Brain microvascular endothelial cell (primary cell): Measurements from ENCODE around the gene PNP.
"Not testable (repeated sequence)": the region's sequence is repeated elsewhere in the genome, so short reads cannot be mapped to it uniquely, and the experiment has no call there.

Experiments
- DNase-seq: peaks from one replicate; pipeline ENCODE4 v3.0.0-alpha.2; 2020
- H3K27ac ChIP-seq: fragments of 250-450 bp; sonication (Bioruptor Pico); 2 replicates; pipeline ENCODE4 v1.5.1; 2020; ENCODE audit warnings: mild to moderate bottlenecking, moderate library complexity
- H3K27me3 ChIP-seq: fragments of 250-450 bp; sonication (Bioruptor Pico); replicated peaks from 2 replicates; pipeline ENCODE4 v1.5.1; 2020; ENCODE audit warnings: mild to moderate bottlenecking
- H3K36me3 ChIP-seq: fragments of 250-450 bp; sonication (Bioruptor Pico); replicated peaks from 2 replicates; pipeline ENCODE4 v1.5.1; 2020; ENCODE audit warnings: mild to moderate bottlenecking
- H3K4me3 ChIP-seq: 2 replicates; pipeline ENCODE4 v1.5.1; 2011; ENCODE audit warnings: low read depth, mild to moderate bottlenecking, control low read depth, low read length, moderate library complexity
- CTCF ChIP-seq: IDR thresholded peaks from 2 replicates; pipeline ENCODE4 v1.5.1; 2011; ENCODE audit warnings: low read depth, mild to moderate bottlenecking, moderate library complexity, low read length, control low read depth, inconsistent platforms; ENCODE audit errors: missing control alignments
- in situ Hi-C: cut with HindIII; loops from 2 replicates; pipeline ENCODE4 v1.10.0; 2017; ENCODE audit warnings: low sequenced_read_pairs, low pct_ligation_motif_present

PNP gene

DNA sequence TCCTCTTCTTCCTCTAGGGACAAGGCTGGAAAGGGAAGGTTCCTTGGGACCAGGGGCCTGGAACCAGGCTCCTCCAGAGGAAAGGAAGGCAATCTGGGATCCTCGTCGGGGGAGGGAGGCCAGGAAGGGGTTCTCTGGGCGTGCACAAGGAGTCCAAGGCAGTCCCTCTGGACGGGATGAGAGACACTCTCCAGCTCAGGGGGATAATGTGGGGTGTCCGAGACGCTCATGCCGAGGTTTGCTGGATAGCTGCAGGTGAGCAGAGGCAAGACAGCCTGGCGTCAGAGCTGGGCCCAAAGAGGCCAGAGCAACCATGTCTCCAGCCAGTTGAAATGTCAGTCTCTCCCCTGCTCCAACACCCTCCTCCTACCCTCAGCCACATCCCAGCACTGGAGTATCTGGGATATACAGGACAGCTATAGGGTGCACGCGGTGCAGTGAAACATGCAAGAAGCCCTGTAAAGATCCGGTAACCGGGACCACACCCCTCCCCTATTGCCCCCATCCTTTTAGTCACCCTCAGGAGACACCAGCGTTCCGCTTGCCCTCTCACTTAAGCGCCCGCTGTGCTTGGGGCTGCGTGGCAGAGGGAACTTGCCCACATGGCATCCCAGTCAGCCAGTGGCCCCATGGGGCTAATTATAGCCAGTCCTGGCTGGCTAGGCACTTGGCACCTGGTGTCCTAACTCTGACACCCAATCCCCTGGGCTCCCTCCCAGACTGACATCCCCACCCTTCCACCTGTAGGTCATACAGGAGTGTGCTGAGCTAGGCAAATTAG is 33.4 kb upstream of the PNP start, which contains the start of gene KLHL33:
KLHL33 (minus strand) TSS at position 585 of the 781 bp plus-strand sequence; CDS start at position 230, 355 bp downstream.
- Histone ChIP-seq H3K27ac (no peak within 1 kb of the TSS), H3K27me3 (no peaks in the 10 kb centered on the region), H3K4me3 (peak within 1 kb of the TSS; percentile 39), H3K36me3 (no peaks in the 10 kb centered on the region)
- in situ Hi-C loops, result no loop called here
- no peak for TF ChIP-seq CTCF
- DNase-seq, result no peak

DNA sequence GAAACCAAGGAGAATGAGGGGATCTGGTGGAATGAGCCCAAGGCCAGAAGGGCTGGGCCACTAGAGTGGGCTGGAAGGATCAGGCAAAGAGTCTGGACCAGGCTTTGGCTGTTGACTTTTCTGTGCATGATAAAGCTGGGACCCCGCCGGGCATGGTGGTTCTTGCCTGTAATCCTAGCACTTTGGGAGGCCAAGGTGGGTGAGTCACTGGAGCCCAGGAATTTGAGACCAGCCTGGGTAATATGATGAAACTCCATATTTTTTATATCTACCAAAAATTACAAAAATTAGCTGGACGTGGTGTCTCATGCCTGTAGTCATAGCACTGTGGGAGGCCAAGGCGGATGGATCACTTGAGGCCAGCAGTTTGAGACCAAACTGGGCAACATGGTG is 32.8 kb upstream of the PNP start:
- no peaks in the 10 kb centered on the region for H3K36me3 ChIP-seq
- H3K4me3 ChIP-seq, result no peak overlapping the region
- no peak overlapping the region for H3K27ac ChIP-seq
- DNase-seq, result peak; percentile 82
- in situ Hi-C loops, result no loop called here
- no peak for TF ChIP-seq CTCF
- no peaks in the 10 kb centered on the region for H3K27me3 ChIP-seq

GRCh38 chr14:20438664-20439063 is 30.5 kb upstream of the PNP start:
- TF ChIP-seq CTCF, result no peak
- Histone ChIP-seq H3K4me3 (no peak overlapping the region), H3K27ac (no peak overlapping the region), H3K27me3 (no peaks in the 10 kb centered on the region), H3K36me3 (no peaks in the 10 kb centered on the region)
- no peak for DNase-seq
- in situ Hi-C loops, result no loop called here

- Histone ChIP-seq H3K27ac (no peak overlapping the region), H3K27me3 (no peaks in the 10 kb centered on the region), H3K36me3 (peaks cover 4% of the 10 kb centered on the region), H3K4me3 (no peak overlapping the region)
- no peak for TF ChIP-seq CTCF
- in situ Hi-C loops, result no loop called here
- DNase-seq, result no peak
Observed at GRCh38 chr14:20440465-20440864, 28.7 kb upstream of the PNP start.

DNA sequence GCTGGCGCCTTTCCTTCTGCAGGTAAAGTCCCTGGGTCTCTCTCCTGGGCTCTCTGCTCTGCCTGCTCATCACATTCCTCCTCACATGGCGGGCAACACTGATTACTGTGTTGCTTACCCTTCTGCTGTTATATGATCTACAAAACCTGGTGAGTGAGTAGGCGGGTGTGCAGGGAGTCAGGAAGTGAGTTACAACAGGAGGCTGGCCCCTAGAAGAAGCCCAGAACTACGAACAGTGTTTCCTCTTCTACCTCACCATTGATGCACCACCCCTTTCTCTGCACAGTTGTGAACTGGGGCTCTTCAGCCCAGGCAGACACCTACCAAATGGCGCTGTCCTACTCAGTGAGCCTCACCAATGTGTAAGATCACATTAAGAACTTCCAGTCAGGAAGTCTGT is 28.3 kb upstream of the PNP start:
- no peak for TF ChIP-seq CTCF
- in situ Hi-C loops, result no loop called here
- no peak overlapping the region for H3K4me3 ChIP-seq
- H3K36me3 ChIP-seq, result peaks cover 8% of the 10 kb centered on the region
- peak; percentile 6 for DNase-seq
- no peaks in the 10 kb centered on the region for H3K27me3 ChIP-seq
- H3K27ac ChIP-seq, result no peak overlapping the region

- Histone ChIP-seq H3K36me3 (peaks cover 14% of the 10 kb centered on the region), H3K4me3 (no peak overlapping the region), H3K27me3 (no peaks in the 10 kb centered on the region), H3K27ac (no peak overlapping the region)
- no peak for TF ChIP-seq CTCF
- in situ Hi-C loops, result no loop called here
- DNase-seq, result no peak
Observed at GRCh38 chr14:20441461-20441860, 27.7 kb upstream of the PNP start.

DNA sequence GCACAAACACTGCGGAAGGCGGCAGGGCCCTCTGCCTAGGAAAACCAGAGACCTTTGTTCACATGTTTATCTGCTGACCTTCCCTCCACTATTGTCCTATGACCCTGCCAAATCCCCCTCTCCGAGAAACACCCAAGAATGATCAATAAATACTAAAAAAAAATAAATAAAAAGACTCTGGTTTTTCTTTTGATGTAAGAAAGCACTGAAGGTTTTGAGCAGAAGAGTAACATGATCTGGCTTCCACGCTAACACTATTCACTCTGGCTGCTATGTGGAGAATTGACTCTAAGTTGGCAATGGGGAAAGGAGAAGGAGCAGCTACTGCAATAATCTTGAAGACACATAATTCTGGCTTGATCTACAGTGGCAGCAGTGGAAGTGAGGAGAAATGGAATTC is 25.6 kb upstream of the PNP start:
- H3K27ac ChIP-seq, H3K4me3 ChIP-seq, DNase-seq, in situ Hi-C loops, H3K27me3 ChIP-seq: not testable (repeated sequence)
- H3K36me3 ChIP-seq, result peaks cover 36% of the 10 kb centered on the region
